Thyroid gland (tissue), 4 donors: ENCODE results near the gene FAM83F. TPM values are rescaled to one million over a fixed set of nuclear protein-coding genes. Genes with fewer than 3 reads are reported as not detected.
"Not testable (repeated sequence)": the region's sequence is repeated elsewhere in the genome, so short reads cannot be mapped to it uniquely, and the experiment has no call there.

Source experiments
- DNase-seq, 2 donors: peaks; one replicate each; pipeline ENCODE4 v3.0.0-alpha.2; 2019
- H3K27ac ChIP-seq, 3 donors: fragments of 200-600 bp; sonication (generic); 1 replicate in 2 of 3; 2 replicates in 1 of 3; pipeline ENCODE4 v1.5.1; 2016 to 2019; ENCODE audit warnings: mild to moderate bottlenecking in 1 of 3, moderate library complexity in 1 of 3
- H3K27me3 ChIP-seq: fragments of 200-600 bp; sonication (generic); one replicate; pipeline ENCODE4 v1.5.1; 2019
- H3K36me3 ChIP-seq, 2 donors: fragments of 200-600 bp; sonication (generic); one replicate each; pipeline ENCODE4 v1.5.1; 2016 to 2019
- H3K4me1 ChIP-seq, 2 donors: fragments of 200-600 bp; sonication (generic); one replicate each; pipeline ENCODE4 v1.5.1; 2017 to 2019
- H3K4me3 ChIP-seq, 3 donors: fragments of 200-600 bp; sonication (generic); replicated peaks in 1 of 3; 1 replicate in 2 of 3; 2 replicates in 1 of 3; pipeline ENCODE4 v1.5.1; 2016; ENCODE audit warnings: mild to moderate bottlenecking in 1 of 3
- H3K9me3 ChIP-seq: fragments of 200-600 bp; sonication (generic); one replicate; pipeline ENCODE4 v1.5.1; 2017
- CTCF ChIP-seq, 6 experiments: fragments of 200-600 bp in 3 of 6; fragments of 450-650 bp in 3 of 6; sonication (generic) in 3 of 6; IDR thresholded peaks; one replicate each; pipeline ENCODE4 v1.5.1; 2016 to 2019; ENCODE audit warnings: antibody characterized with exemption in 6 of 6, mild to moderate bottlenecking in 2 of 6, inconsistent platforms in 1 of 6, moderate library complexity in 1 of 6
- POLR2A ChIP-seq, 2 donors: fragments of 450-650 bp; IDR thresholded peaks; one replicate each; pipeline ENCODE4 v1.6.1; 2017; ENCODE audit warnings: antibody characterized with exemption in 2 of 2, mild to moderate bottlenecking in 2 of 2, moderate library complexity in 1 of 2
- WGBS, 2 donors: methylation state at CpG; one replicate each; pipeline ENCODE4 v1.1.5; 2017; 5-methylcytosine and 5-hydroxymethylcytosine counted together
- intact Hi-C: fragments of 100-400 bp; cut with DNase I; formaldehyde crosslinking; loops from one replicate; pipeline ENCODE4 v1.15.1; 2023
- total RNA-seq, 4 donors: library from RNA; depleted of rRNA; stranded (reverse); fragments of >200 nt; gene quantifications; one replicate each; pipeline ENCODE4 v1.2.3, GENCODE V29; 2016

FAM83F gene
- total RNA-seq, 4 donors from 2014 or later = 19.2 to 35.6 (median 26.1) TPM

- Histone ChIP-seq H3K4me1 (peaks cover 6 to 33% of the 10 kb centered on the region in 2 donors), H3K27me3 (no peaks in the 10 kb centered on the region), H3K27ac (no peak overlapping the region), H3K9me3 (no peaks in the 10 kb centered on the region), H3K4me3 (no peak overlapping the region), H3K36me3 (no peaks in the 10 kb centered on the region)
- TF ChIP-seq CTCF (IDR thresholded peaks at IDR 0.05) (no peak), POLR2A (IDR thresholded peaks at IDR 0.05) (no peak)
- intact Hi-C loops = no loop called here
- DNase-seq = no peak
- WGBS, 2 donors = 89 to 91% methylated on average over 7 of the region's 7 CpGs
Measured at GRCh38 chr22:39989633-39990032, 5.1 kb upstream of the FAM83F start.

GRCh38 chr22:39990686-39991085, 4.1 kb upstream of the FAM83F start:
- H3K27me3 ChIP-seq = no peaks in the 10 kb centered on the region
- DNase-seq = no peak
- TF ChIP-seq POLR2A (IDR thresholded peaks at IDR 0.05) (no peak), CTCF (IDR thresholded peaks at IDR 0.05) (no peak)
- H3K4me1 ChIP-seq = peaks cover 0 to 22% of the 10 kb centered on the region in 2 donors
- H3K9me3 ChIP-seq = no peaks in the 10 kb centered on the region
- no peak overlapping the region for H3K4me3 ChIP-seq
- no peak overlapping the region for H3K27ac ChIP-seq
- WGBS, 2 donors = 91 to 92% methylated on average over 3 of the region's 3 CpGs
- H3K36me3 ChIP-seq = no peaks in the 10 kb centered on the region
- intact Hi-C loops = no loop called here

GRCh38 chr22:39991159-39991860, 3.4 kb upstream of the FAM83F start:
- intact Hi-C loops = no loop called here
- Histone ChIP-seq H3K9me3 (no peaks in the 10 kb centered on the region), H3K4me3 (no peak overlapping the region), H3K4me1 (peaks cover 2 to 16% of the 10 kb centered on the region in 2 donors), H3K27ac (no peak overlapping the region), H3K27me3 (no peaks in the 10 kb centered on the region), H3K36me3 (no peaks in the 10 kb centered on the region)
- no peak for DNase-seq
- WGBS, 2 donors = 95 to 96% methylated on average over 9 of the region's 9 CpGs
- TF ChIP-seq CTCF (IDR thresholded peaks at IDR 0.05) = no peak
- TF ChIP-seq POLR2A (IDR thresholded peaks at IDR 0.05) = no peak

- 90 to 92% methylated on average over 5 of the region's 5 CpGs for WGBS, 2 donors
- H3K9me3 ChIP-seq = no peaks in the 10 kb centered on the region
- H3K4me1 ChIP-seq = peaks cover 10 to 16% of the 10 kb centered on the region in 2 donors
- H3K36me3 ChIP-seq = no peaks in the 10 kb centered on the region
- no peak for TF ChIP-seq CTCF (IDR thresholded peaks at IDR 0.05)
- no peak for TF ChIP-seq POLR2A (IDR thresholded peaks at IDR 0.05)
- intact Hi-C loops = no loop called here
- DNase-seq = no peak
- no peaks in the 10 kb centered on the region for H3K27me3 ChIP-seq
- no peak overlapping the region for H3K27ac ChIP-seq
- no peak overlapping the region for H3K4me3 ChIP-seq
Measured at GRCh38 chr22:39992088-39992826, 2.5 kb upstream of the FAM83F start.

- H3K4me1 ChIP-seq = peaks cover 16 to 20% of the 10 kb centered on the region in 2 donors
- intact Hi-C loops, DNase-seq, H3K27ac ChIP-seq, H3K27me3 ChIP-seq, H3K36me3 ChIP-seq, H3K4me3 ChIP-seq, H3K9me3 ChIP-seq: not testable (repeated sequence)
- WGBS, 2 donors = 86 to 90% methylated on average over 7 of the region's 7 CpGs
Measured at GRCh38 chr22:39992894-39993293, 1.9 kb upstream of the FAM83F start.
